SU-DHL-6 (cell line): ENCODE data around the gene RHBDF2.

ENCODE experiments used
- CTCF ChIP-seq: fragments of 200-600 bp; sonication (generic); IDR thresholded peaks from one replicate; pipeline ENCODE4 v1.5.1; 2017; ENCODE audit warnings: antibody characterized with exemption, mild to moderate bottlenecking, low read length, moderate library complexity; ENCODE audit not compliant: insufficient read depth, poor library complexity, severe bottlenecking
- EZH2phosphoT487 ChIP-seq: fragments of 200-600 bp; sonication (generic), shearing (Covaris generic); conservative IDR thresholded peaks from 2 replicates; pipeline ENCODE4 v1.6.1; 2018; ENCODE audit warnings: mild to moderate bottlenecking, antibody characterized with exemption, low read length, moderate library complexity, mixed read lengths

GRCh38 chr17:76549539-76549938, 48.3 kb upstream of the RHBDF2 start:
- TF ChIP-seq CTCF (no peak), EZH2phosphoT487 (no peak)
